ENCODE results near the gene CNTNAP5. TPM values are rescaled to one million over a fixed set of nuclear protein-coding genes. Genes with fewer than 3 reads are reported as not detected.

Gene CNTNAP5
- total RNA-seq, 1 donor from 2014 or later = 5.0 TPM

DNA sequence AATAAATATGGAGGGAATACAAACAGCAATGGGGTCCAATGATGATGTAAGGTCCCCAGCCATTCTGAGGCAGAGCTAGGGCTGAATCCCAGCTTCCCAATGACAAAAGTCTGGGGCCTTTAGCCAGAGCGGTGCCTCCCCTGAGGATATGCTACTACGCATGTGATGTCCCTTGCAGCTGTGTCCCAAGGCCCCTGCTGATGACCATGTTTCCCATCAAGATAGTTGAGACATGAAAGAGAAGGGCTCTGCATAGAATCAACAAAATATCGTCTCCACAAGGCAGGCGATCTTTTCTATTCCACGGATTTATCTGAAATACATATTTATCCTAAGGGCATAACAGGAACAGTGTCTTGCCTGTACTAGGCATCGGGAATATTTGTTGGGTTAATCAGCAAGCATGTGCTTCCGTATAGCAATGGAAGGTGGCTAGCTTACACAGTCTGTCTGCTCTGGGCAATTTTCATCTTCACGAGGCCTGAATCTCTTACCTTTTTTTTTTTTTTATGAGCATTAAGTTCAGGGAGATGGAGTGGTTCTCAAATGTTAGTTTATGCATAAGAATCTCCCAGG, 284.6 kb downstream of the CNTNAP5 start:
- DNase-seq (ENCODE audit: extremely low spot score, unreplicated experiment) = no peak
- Mint-ChIP-seq H3K9me3 (peaks cover 11% of the 10 kb centered on the region), H3K27ac (no peak overlapping the region), H3K27me3 (no peaks in the 10 kb centered on the region), H3K4me1 (ENCODE audit: unreplicated experiment) (no peaks in the 10 kb centered on the region), H3K36me3 (no peaks in the 10 kb centered on the region), H3K4me3 (no peak overlapping the region)
- TF ChIP-seq, protein P1, sequence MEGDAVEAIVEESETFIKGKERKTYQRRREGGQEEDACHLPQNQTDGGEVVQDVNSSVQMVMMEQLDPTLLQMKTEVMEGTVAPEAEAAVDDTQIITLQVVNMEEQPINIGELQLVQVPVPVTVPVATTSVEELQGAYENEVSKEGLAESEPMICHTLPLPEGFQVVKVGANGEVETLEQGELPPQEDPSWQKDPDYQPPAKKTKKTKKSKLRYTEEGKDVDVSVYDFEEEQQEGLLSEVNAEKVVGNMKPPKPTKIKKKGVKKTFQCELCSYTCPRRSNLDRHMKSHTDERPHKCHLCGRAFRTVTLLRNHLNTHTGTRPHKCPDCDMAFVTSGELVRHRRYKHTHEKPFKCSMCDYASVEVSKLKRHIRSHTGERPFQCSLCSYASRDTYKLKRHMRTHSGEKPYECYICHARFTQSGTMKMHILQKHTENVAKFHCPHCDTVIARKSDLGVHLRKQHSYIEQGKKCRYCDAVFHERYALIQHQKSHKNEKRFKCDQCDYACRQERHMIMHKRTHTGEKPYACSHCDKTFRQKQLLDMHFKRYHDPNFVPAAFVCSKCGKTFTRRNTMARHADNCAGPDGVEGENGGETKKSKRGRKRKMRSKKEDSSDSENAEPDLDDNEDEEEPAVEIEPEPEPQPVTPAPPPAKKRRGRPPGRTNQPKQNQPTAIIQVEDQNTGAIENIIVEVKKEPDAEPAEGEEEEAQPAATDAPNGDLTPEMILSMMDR (conservative IDR thresholded peaks at IDR 0.05) = no peak

DNA sequence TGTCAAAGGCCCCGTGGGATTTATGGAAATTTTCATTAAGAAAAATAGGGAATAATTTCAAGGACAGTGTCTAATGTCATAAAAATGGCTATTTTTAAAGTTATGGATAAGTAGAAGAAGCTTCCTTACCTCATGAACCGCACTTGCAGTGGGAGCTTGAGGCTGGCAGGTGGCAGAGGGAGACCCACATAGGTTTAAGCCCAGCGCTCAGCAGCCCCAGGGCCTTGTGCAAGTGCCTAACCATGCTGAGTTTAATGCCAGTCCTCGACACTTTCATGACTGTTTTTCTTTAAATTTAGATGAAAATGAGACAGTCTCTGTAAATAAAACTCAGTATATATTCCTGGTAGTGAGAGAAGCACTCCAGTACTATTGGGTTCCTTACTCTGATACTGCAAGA, 285.6 kb downstream of the CNTNAP5 start:
- no peaks in the 10 kb centered on the region for H3K27me3 Mint-ChIP-seq
- no peaks in the 10 kb centered on the region for H3K36me3 Mint-ChIP-seq
- TF ChIP-seq, protein P1 (conservative IDR thresholded peaks at IDR 0.05) = no peak
- peaks cover 2% of the 10 kb centered on the region for H3K4me1 Mint-ChIP-seq (ENCODE audit: unreplicated experiment)
- H3K27ac Mint-ChIP-seq = no peak overlapping the region
- no peak for DNase-seq (ENCODE audit: extremely low spot score, unreplicated experiment)
- H3K9me3 Mint-ChIP-seq = peaks cover 11% of the 10 kb centered on the region
- H3K4me3 Mint-ChIP-seq = no peak overlapping the region

DNA sequence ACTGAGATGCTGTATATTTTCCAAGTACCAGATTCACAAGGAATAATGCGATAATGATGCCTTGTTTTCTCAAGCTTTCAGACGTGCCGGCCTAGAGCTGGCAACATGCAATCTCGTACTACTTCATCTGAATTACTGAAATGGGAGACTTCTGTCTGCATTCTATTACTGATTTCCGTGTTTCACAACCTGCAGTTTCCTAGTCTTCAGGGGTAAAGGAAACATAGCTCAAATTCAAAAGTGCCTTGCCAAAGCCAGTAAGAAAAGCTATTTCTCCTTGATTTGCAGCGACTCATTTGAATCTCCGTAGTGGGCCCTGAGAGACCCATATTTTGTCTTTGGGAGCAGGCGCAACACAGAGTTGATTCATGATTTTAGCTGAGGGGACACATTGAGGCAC, 289.0 kb downstream of the CNTNAP5 start:
- Mint-ChIP-seq H3K27ac (no peak overlapping the region), H3K9me3 (peaks cover 5% of the 10 kb centered on the region), H3K4me3 (no peak overlapping the region), H3K36me3 (no peaks in the 10 kb centered on the region), H3K27me3 (no peaks in the 10 kb centered on the region), H3K4me1 (ENCODE audit: unreplicated experiment) (peaks cover 19% of the 10 kb centered on the region)
- TF ChIP-seq, protein P1 (conservative IDR thresholded peaks at IDR 0.05) = no peak
- no peak for DNase-seq (ENCODE audit: extremely low spot score, unreplicated experiment)

DNA sequence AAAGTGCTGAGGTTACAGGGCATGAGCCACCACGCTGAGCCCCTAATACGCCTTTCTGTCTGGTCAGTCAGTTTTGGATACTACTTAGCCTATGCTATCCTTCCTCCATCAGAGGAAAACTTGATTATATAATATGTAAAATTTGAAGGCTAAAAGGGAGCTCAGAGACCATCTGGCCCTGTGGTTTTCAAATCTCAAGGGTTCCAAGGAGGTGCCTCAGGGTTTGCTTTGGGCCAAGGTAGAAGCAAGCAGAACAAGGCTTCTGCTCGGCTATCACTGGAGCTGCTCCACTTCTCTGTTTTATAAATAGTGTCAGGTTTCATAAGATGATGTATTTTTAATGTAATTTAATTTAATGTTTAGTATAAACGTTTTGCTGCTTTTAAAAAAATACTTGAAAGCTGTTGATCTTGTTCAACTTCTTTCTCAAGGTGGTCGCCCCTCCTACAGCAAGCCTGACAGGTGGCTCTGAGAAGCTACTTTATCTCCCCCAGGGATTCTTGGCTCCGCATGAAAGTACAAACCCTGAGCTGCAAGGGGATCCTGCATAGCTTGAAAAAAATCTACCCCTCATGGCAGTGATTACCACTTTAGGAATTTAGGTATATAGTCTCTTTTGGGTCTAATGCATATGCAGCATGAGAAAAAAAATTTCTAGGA, 290.3 kb downstream of the CNTNAP5 start:
- Mint-ChIP-seq H3K36me3 (no peaks in the 10 kb centered on the region), H3K9me3 (peaks cover 5% of the 10 kb centered on the region), H3K4me1 (ENCODE audit: unreplicated experiment) (peaks cover 19% of the 10 kb centered on the region), H3K27ac (no peak overlapping the region), H3K4me3 (no peak overlapping the region), H3K27me3 (no peaks in the 10 kb centered on the region)
- DNase-seq (ENCODE audit: extremely low spot score, unreplicated experiment) = no peak
- TF ChIP-seq, protein P1 (conservative IDR thresholded peaks at IDR 0.05) = no peak

DNA sequence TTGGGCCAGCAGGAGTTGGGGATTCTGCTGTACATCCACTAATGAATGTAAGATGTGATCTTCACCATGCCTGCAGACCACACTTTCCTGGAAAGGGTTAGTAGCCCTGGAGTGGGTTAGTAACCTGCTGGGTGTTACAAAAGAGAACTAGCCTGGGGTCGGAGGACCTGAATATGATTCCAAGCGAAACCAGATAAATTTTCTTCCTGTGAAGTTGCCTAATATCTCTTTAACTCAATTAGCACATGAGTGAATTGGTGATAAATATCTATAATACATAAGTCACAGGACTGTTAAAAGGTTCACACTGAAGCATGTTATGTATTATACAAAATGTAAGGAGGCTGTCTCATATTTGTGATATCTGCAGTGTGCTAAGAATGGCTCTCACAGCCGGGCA, 291.0 kb downstream of the CNTNAP5 start:
- no peak for DNase-seq (ENCODE audit: extremely low spot score, unreplicated experiment)
- TF ChIP-seq, protein P1 (conservative IDR thresholded peaks at IDR 0.05) = no peak
- H3K36me3 Mint-ChIP-seq = no peaks in the 10 kb centered on the region
- H3K9me3 Mint-ChIP-seq = peaks cover 5% of the 10 kb centered on the region
- H3K27ac Mint-ChIP-seq = no peak overlapping the region
- no peak overlapping the region for H3K4me3 Mint-ChIP-seq
- peaks cover 19% of the 10 kb centered on the region for H3K4me1 Mint-ChIP-seq (ENCODE audit: unreplicated experiment)
- H3K27me3 Mint-ChIP-seq = no peaks in the 10 kb centered on the region

All from type B pancreatic cell (in vitro differentiated cells).